ENCODE data around the gene C3orf38. TPM values are rescaled to one million over a fixed set of nuclear protein-coding genes. Genes with fewer than 3 reads are reported as not detected.
"Not testable (repeated sequence)": the region's sequence is repeated elsewhere in the genome, so short reads cannot be mapped to it uniquely, and the experiment has no call there.

Gene C3orf38
- total RNA-seq, 1 donor from 2014 or later = 66.6 TPM

DNA sequence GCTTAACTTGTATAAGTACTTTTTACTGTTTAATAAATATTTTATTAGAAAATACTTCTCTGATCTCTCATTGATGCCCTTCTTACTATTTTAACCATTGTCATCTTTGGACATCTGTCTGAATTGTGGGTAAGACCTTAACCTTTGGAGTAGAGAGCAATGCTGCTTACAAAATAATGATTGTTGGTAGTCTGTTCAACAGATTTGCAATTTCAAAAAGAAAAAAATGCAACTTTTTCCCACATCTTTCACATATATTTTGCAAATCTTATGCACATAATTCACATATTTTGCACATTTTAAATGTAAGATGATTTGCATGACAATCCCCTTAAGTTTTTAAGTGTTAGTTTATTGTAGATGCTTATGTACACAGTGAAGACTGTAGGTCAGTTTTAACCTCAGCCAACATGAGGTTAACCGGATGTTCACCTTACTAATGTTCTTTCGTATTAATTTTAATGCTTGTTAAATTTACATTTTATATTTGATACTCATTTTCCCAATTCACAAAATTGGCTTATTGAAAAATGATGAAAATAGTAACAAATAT, 16.7 kb downstream of the C3orf38 start:
- no peak for DNase-seq

GRCh38 chr3:88167173-88167572, 17.4 kb downstream of the C3orf38 start:
- no peak for DNase-seq

DNA sequence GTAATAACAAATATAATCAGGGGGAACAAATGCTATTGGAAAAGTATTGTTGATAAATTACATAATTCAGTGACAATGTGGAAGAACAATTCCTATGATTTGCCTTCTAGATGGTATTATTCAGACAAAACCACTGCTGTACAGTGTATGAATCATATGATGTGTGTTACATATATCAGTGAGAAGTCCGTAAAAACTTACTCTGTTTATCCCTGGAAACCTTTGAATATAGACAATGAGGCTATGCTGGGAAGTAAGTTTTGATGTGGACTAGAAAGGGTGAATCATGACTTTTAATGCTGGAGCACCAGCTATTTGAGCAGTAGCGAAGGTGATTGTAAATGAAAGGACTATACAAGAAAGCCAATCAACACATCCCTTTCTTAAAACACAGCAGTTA, 17.9 kb downstream of the C3orf38 start:
- DNase-seq = no peak

DNA sequence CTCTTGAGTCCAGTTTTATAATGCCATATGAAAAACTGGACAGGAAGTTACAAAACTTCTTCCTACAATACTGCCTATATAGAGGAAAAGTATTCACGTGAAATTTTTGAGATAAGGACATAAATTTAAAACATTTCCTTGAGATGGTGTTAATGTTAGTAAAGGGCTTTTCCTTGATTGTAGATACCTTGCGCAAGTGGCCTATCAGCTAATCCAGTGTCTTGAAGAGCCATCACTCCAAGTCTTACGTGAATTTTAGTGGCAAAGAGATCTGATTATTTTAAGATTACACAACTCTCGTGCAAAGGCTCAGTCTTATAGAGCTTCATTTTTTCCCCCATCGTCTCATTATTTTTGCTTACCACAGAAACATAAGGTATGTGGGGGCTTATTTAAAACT, 18.4 kb downstream of the C3orf38 start:
- DNase-seq = no peak

DNA sequence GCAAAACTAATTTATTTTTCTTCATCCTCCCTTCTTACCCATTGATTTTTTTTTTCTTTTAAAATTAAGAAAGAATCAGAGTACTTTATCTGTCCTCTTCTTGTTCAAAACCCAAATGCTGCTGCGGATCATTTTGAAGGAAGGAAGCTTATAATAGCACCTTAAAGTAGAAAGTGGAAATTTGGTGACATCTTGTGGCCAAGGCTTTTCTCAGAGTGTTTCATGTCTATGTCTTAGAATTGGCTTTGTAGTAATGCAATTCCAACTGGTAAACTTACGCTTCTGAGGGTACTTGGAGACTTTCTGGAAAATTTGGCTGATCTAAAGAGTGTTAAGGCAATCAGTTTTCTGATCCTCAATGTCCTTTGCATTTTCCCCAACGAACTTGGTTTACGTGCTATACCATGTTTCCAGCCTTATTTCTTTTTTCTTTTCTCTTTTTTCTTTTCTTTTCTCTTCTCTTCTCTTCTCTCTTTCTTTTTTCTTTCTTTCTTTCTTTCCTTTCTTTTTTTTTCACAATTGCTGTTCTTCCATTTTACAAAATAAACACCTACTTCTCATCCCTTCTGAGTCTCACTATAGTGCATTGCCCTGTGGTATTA, 30.7 kb downstream of the C3orf38 start:
- DNase-seq = no peak

GRCh38 chr3:88182165-88182918, 32.6 kb downstream of the C3orf38 start:
- DNase-seq = not testable (repeated sequence)

DNA sequence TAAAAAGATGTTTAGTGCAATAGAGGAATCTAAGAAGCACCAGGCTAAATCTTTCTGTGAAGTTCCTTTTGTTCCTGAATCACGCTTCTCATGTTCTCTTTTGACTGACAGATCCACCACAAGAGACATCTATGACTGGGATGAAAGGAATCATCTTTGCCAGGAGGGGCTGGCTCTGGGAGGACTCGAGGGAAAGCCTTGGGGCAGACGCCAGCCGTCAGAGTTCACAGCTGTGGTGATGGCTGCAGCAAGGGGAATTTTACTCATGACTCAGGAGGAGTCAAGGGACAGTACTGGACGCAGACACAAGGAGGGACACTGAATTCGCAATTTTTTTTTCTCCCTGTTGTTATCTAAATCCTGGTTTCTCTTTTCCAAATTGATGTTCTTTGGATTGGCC, 38.7 kb downstream of the C3orf38 start:
- peak; percentile 4 for DNase-seq

- no peak for DNase-seq
Observed at GRCh38 chr3:88189361-88189810, 39.6 kb downstream of the C3orf38 start.

DNA sequence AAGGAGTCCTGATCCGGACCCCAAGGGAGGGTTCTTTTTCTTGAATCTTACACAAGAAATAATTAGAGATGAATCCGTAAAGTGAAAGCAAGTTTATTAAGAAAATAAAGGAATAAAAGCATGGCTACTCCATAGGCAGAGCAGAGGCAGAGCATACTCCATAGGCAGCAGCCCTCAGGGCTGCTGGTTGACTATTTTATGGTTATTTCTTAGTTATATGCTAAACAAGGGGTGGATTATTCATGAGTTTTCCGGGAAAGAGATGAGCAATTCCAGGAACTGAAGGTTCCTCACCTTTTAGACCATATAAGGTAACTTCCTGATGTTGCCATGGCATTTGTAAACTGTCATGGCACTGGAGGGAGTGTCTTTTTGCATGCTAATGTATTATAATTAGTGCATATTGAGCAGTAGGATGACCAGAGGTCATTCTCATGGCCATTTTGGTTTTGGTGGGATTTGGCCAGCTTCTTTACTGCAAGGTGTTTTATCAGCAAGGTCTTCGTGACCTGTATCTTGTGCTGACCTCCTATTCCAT, 42.2 kb downstream of the C3orf38 start:
- DNase-seq = no peak

GRCh38 chr3:88192631-88193030, 42.9 kb downstream of the C3orf38 start:
- DNase-seq = no peak

DNA sequence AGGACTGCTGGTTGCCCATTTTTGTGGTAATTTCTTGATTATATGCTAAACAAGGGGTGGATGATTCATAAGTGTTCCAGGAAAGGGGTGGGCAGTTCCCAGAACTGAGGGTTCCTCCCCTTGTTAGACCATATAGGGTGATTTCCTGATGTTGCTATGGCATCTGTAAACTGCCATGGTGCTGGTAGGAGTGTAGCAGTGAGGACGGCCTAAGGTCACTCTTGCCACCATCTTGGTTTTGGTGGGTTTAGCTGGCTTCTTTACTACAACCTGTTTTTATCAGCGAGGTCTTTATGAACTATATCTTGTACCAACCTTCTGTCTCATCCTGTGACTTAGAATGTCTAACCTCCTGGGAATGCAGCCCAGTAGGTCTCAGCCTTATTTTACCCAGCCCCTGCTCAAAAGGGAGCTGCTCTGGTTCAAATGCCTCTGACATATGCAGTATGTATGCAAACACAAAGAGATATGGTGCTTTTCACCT, 46.2 kb downstream of the C3orf38 start:
- no peak for DNase-seq

- DNase-seq = no peak
Observed at GRCh38 chr3:88198121-88198520, 48.4 kb downstream of the C3orf38 start.

DNA sequence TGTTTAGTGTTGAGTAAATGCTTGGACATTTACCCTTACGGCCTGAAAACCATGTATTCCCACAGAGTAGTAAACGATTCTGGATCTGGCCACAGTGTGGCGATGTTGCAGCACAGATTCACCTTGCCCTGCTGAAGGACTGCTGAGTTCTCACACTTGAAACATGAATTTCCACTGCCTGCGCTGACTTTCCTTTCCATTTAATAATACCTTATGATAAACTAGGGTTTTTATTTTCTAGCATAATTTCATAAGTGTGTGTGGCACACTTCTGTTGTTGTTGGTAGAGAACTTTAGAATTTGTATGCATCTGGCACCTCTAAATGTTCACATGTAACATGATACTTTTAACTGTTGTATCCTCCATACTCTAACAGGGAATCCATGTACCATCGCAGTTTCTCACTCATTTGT, 53.9 kb downstream of the C3orf38 start:
- DNase-seq = peak; percentile 69

Other genes starting within 250 kb of the C3orf38 start
- 158 TPM for gene CGGBP1, start 91.0 kb upstream of the C3orf38 start, total RNA-seq
- gene ZNF654, start 90.7 kb upstream of the C3orf38 start, total RNA-seq = 46.8 TPM